Measurements from ENCODE around the gene TENT4A.
"Not testable (repeated sequence)": the region's sequence is repeated elsewhere in the genome, so short reads cannot be mapped to it uniquely, and the experiment has no call there.

The TENT4A gene

DNA sequence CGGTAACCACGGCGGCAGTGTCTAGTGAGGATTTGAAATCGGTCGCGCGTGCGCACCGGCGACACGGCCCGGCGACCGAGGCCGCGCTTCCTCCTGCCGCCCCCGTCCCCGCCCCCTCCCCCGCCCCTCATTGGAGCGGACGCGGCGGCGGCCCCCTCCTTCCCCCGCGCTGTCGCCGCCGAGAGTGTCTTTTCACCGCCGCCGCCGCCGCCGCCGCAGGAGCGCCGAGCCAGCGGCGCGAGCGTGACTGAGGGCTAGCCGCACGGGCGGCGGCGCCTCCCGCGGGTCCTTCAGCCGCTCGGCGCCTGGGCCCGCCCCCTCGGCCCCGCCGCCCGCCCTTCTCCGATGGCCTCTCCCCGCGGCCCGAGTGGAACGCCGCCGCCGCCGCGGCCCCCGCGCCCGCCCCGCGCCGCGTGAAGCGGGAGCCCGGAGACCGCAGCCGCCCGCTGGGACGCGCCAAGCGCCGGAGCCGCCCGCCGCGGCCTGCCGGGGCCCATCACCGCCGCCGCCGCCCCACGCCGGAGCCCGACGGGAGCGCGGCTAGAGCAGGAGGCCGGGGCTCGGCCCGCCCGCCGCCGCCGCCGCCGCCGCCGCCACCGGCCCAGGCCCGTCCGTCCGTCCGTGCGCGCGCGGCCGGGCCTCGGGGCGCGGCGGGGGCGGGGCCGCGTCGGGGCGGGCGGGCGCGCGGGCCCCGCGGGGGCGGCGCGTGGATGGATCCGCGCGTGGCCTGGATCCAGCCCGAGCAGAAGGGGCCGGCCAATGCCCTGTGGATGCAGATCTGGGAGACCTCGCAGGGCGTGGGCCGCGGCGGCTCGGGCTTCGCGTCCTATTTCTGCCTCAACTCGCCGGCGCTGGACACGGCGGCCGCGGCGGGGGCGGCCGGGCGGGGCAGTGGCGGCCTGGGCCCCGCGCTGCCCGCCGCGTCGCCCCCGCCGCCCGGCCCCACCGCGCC lies at the start of gene TENT4A:
TSS of gene TENT4A (plus strand) at position 159 of the 952 bp plus-strand sequence. CDS start at position 711, 552 bp downstream.
- no peak for DNase-seq (ENCODE audit: low read depth in 3 of 3)

DNA sequence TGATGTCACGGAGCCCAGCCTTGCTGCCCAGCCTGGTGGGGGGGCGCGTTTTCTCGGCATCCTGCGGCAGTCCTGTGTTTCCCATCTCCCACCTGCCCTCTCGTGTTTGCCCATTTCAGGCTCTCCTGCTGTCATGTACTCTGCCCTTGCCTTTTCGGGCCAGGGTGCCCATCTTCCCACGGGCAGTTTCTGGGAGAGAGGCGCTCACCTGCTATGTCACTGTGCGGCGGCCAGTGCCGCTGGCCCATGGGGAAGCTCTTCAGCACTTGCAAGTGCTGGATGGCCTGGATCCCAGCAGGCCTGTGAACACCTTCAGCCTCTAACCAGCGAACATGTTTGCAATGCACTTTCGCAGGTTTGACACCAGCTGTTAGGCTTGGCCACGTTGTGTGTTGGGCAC lies 46.5 kb upstream of the TENT4A start:
- DNase-seq (ENCODE audit: low read depth in 3 of 3): no peak

DNA sequence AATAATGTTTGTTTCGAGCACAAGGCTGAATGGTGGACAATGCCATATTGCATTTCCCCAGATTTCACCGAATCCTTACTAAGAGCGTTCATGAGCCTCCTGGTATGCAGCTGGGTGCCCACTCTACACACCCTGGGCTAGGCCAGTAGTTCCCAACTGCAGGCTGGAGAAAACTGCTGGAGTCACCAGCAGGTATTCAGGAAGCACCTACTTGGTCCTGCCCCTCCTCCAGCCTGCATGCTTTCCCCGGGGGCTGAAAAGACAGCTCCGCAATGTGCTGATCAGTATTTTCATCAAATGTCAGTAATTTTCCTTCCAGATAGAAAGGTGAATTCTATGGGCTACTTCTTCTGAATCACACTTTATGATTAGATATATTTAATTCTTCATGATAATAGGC lies 45.6 kb upstream of the TENT4A start:
- DNase-seq (ENCODE audit: low read depth in 3 of 3): no peak

DNA sequence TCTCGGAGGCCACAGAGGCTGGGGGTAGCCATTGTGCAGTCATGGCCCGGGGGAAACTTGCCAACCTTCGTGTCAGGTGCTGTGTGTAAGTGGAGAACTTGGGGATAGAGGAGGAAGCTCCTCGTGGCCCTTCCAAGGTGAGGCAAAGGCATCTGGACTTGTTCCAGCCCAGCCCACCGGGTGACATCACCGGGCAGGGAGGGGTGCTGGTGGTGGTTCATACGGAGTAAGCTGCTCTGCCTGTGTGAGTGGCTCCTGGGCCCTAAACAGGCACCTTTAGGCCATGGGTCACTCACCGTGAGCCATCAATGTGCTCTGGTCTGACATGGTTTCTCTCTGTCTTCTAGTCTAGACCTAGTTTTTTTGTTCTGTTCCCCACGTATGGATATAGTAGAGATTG lies 44.5 kb upstream of the TENT4A start:
- DNase-seq (ENCODE audit: low read depth in 3 of 3): not testable (repeated sequence)

DNA sequence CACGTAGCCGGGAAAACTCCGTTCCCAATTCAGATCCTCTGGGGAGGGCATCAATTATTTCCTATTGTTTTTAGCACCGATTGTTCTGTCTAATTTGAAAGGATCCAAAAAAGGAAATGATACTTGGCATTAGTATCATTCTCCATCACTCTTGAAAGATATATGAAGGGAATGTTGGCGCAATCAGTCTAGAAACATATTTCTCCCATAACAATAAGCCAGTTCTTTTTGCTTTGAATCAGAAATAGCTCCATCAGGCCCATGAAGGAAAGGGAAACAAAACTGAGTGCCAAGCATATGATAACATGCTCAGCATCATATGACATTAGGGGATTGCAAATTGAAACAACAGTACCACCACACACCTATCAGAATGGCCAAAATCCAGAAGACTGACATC lies 40.2 kb upstream of the TENT4A start:
- no peak for DNase-seq (ENCODE audit: low read depth in 3 of 3)

- no peak for DNase-seq (ENCODE audit: low read depth in 3 of 3)
These were observed 39.3 kb upstream of the TENT4A start for GRCh38 chr5:6673963-6674362.

DNA sequence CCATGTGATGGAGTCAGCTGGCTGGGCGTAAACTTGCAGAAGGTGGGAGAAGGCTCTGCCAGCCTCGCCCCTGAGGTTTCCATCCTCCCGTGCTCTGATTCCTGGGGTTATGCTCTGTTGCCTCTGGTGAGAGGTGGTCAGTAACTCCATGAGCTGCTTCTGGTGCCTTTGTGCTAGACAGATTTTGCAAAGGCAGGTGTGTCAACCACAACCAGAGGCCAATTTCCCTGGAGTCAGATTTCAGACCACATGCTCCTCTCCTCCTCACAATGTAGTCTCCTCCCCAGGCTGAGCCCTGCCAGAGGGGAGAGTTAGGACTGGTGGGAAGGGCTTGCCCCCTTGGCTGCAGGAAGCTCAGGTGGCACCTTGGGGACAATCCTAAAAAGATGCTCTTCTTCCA lies 38.8 kb upstream of the TENT4A start:
- no peak for DNase-seq (ENCODE audit: low read depth in 3 of 3)

DNA sequence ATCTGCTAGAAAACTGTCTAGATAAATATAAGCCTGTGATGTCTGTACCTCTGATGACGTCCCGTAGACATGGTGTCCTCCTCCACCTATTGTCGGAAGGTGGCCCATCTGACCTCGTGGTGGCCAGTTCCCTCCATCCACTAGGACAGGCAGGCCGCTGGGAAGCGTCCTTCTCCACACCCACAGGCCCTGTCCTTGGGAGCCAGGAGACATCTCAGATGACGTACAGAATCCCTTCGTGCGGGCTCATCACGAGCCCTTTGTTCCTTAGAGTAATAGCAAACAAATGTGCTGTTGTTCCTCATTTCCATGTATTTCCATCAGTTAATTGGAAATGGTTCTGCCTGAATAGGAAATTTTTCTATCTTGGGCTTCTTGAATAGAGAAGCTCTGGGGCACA lies 38.3 kb upstream of the TENT4A start:
- DNase-seq (ENCODE audit: low read depth in 3 of 3): no peak

GRCh38 chr5:6675784-6676491 lies 37.3 kb upstream of the TENT4A start:
- DNase-seq (ENCODE audit: low read depth in 3 of 3): no peak

GRCh38 chr5:6676702-6677101 lies 36.5 kb upstream of the TENT4A start:
- no peak for DNase-seq (ENCODE audit: low read depth in 3 of 3)

GRCh38 chr5:6678385-6678784 lies 34.8 kb upstream of the TENT4A start:
- no peak for DNase-seq (ENCODE audit: low read depth in 3 of 3)

DNA sequence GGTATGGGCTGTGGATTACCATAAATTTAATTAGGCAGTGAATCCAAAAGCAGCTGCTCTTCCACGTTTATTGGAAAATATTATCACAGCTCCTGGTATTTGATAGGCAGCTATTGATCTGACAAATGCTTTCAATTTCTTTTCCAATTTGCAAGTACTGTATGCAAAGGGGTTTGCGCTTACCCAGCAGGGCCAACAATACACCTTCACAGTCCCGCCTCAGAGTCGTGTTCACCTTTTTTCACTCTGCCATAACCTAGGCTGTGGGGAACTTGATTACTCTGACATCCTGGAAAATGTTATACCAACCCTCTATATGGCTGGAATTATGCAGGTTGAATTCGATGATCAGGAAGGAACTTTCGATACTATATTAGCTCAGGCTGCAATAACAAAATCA lies 32.3 kb upstream of the TENT4A start:
- DNase-seq (ENCODE audit: low read depth in 3 of 3): no peak

- no peak for DNase-seq (ENCODE audit: low read depth in 3 of 3)
These were observed 31.6 kb upstream of the TENT4A start for GRCh38 chr5:6681682-6682081.

- no peak for DNase-seq (ENCODE audit: low read depth in 3 of 3)
These were observed 31.0 kb upstream of the TENT4A start for GRCh38 chr5:6682239-6682638.

GRCh38 chr5:6683241-6683640 lies 30.0 kb upstream of the TENT4A start:
- no peak for DNase-seq (ENCODE audit: low read depth in 3 of 3)

- no peak for DNase-seq (ENCODE audit: low read depth in 3 of 3)
These were observed 29.2 kb upstream of the TENT4A start for GRCh38 chr5:6684075-6684474.

GRCh38 chr5:6686501-6686900 lies 26.7 kb upstream of the TENT4A start:
- DNase-seq (ENCODE audit: low read depth in 3 of 3): no peak

- DNase-seq (ENCODE audit: low read depth in 3 of 3): no peak
These were observed 26.3 kb upstream of the TENT4A start for GRCh38 chr5:6686915-6687409.

- no peak for DNase-seq (ENCODE audit: low read depth in 3 of 3)
These were observed 25.7 kb upstream of the TENT4A start for GRCh38 chr5:6687505-6687904.

DNA sequence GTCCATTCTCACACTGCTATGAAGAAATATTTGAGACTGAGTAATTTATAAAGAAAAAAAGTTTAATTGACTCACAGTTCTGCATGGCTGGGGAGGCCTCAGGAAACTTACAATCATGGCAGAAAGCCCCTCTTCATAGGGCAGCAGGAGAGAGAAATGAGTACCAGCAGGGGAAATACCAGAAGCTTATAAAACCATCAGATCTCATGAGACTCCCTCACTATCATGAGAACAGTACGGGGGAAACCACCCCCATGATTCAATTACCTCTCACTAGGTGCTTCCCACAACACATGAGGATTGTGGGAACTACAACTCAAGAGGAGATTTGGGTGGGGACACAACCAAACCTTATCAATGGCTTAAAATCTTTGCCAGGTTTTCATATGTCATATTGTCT lies 20.3 kb upstream of the TENT4A start:
- DNase-seq (ENCODE audit: low read depth in 3 of 3): no peak

DNA sequence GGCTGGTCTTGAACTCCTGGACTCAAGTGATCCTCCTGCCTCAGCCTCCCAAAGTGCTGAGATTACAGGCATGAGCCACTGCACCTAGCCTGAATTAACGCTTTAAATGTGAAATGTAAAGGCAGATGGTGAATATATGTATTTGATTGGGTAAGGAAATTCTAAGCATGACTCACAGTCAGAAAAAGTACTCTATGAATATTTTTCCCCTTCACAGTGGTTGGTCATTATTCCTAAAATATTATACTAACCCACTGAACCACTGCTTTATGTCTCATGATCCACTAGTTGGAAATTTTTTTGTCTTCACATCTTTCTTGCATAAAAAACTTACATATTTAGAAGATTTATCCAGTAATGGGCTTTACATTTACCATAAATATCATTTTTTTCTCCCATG lies 14.5 kb upstream of the TENT4A start:
- DNase-seq (ENCODE audit: low read depth in 3 of 3): no peak

DNA sequence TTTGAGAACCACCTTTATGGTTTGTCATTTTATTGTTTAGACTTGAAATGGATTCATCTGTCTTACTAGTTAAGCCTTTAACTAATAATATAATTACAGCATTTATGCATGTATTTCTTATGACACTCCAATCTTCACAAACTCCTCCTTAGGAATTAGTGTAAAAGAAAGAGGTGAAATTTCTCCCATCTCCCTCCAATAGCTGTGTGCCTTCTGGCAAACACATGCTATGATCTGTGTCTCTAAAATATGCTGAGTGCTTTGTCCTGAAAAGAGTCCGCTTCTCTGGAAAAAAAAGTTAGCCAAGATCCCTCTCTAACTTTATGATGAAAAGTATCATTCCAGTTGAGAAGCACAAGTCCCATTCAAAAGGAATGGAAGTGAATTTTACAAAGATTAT lies 13.9 kb upstream of the TENT4A start:
- DNase-seq (ENCODE audit: low read depth in 3 of 3): no peak

Data from stimulated activated CD4-positive, alpha-beta T cell treated with anti-CD3 and anti-CD28 coated beads, TNF-alpha, amount 100 ng/mL, for 4 hours (primary cell).